Measurements from ENCODE around the gene ZFHX3. TPM values are rescaled to one million over a fixed set of nuclear protein-coding genes. Genes with fewer than 3 reads are reported as not detected.

Gene ZFHX3
- total and polyA plus RNA-seq, 2 donors (not counting 3 experiments of a cell fraction or from before 2014, with no cell fraction given), result 3.7 to 18.8 TPM

DNA sequence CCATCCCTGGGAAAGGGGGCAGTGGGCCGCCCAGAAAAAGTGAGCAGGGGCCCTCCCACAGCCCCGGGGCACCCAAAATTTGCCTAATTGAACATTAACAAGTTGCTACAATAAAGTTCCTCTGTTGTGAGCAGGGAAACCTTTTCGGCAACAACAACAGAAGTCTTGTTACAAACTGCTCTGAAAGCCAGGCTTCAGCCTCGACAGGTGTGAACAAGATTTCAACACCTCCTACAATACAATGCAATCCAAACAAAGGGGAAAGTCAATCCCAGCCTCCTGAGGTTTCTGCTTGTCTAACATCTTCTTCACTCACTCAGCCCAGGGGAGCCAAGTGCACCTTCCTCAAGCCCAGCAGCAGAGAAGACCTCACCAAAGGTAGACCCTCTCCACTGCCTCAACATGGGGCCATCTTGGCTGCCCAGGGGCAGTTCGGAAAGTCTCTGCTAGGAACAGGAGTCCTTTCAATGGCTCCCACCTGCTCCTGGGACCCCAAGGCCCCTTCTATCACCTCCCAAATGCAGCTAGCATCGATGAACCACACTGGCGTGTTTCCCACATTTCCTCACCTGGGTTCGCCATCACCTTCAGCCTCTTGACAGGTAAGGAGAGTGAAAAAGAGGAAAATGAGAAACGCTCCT is 19.1 kb downstream of the ZFHX3 start:
- H3K27ac ChIP-seq (ENCODE audit: insufficient read depth, low read depth, low read length), result no peak overlapping the region
- BruUV-seq (replicated peaks), result no TSS peak
- H3K36me3 ChIP-seq (ENCODE audit: control insufficient read depth in 2 of 2, extremely low read depth in 1 of 2, insufficient read depth in 2 of 2, low read length in 2 of 2), result no peaks in the 10 kb centered on the region
- no peak overlapping the region for H3K9ac ChIP-seq (replicated peaks; ENCODE audit: extremely low read depth, insufficient read depth, low read length)
- POLR2A ChIA-PET, result interaction anchor here (0.6 kb wide), 1 partner anchor 76 kb away, joined by 3 read pairs; no protein-coding TSS in a partner anchor
- dilution Hi-C loops (cut with MboI; ENCODE audit: extremely low pct_ligation_motif_present, low sequenced_read_pairs), result no loop called here
- H3K27me3 ChIP-seq (ENCODE audit: control insufficient read depth in 2 of 2, insufficient read depth in 2 of 2, low read length in 2 of 2), result no peaks in the 10 kb centered on the region
- H3K4me1 ChIP-seq (ENCODE audit: control insufficient read depth, extremely low read depth, insufficient read depth, low read length), result peaks cover 2% of the 10 kb centered on the region
- H3K9me1 ChIP-seq (replicated peaks; ENCODE audit: control insufficient read depth, extremely low read depth, insufficient read depth, low read length), result no peaks in the 10 kb centered on the region
- TF ChIP-seq, protein P1, sequence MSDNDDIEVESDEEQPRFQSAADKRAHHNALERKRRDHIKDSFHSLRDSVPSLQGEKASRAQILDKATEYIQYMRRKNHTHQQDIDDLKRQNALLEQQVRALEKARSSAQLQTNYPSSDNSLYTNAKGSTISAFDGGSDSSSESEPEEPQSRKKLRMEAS (IDR thresholded peaks at IDR 0.05; ENCODE audit: insufficient read depth, insufficient read length), result no peak
- TF ChIP-seq GATA2 (IDR thresholded peaks at IDR 0.05; ENCODE audit: insufficient read depth, insufficient read length, low read depth, low read length) (no peak), EZH2 (IDR thresholded peaks at IDR 0.05; ENCODE audit: borderline replicate concordance, low read depth, low read length, severe bottlenecking) (no peak), MYC (IDR thresholded peaks at IDR 0.05; ENCODE audit: low read depth, low read length) (no peak), POLR2A (IDR thresholded peaks at IDR 0.05; ENCODE audit: low read depth, low read length) (no peak), JUN (IDR thresholded peaks at IDR 0.05; ENCODE audit: borderline replicate concordance, insufficient read depth, insufficient read length, low read depth) (no peak), POLR2AphosphoS5 (IDR thresholded peaks at IDR 0.05; ENCODE audit: insufficient read depth, low read depth, low read length) (no peak), FOS (IDR thresholded peaks at IDR 0.05; ENCODE audit: borderline replicate concordance, insufficient read depth, low read length) (no peak)
- TF ChIP-seq, protein P2, sequence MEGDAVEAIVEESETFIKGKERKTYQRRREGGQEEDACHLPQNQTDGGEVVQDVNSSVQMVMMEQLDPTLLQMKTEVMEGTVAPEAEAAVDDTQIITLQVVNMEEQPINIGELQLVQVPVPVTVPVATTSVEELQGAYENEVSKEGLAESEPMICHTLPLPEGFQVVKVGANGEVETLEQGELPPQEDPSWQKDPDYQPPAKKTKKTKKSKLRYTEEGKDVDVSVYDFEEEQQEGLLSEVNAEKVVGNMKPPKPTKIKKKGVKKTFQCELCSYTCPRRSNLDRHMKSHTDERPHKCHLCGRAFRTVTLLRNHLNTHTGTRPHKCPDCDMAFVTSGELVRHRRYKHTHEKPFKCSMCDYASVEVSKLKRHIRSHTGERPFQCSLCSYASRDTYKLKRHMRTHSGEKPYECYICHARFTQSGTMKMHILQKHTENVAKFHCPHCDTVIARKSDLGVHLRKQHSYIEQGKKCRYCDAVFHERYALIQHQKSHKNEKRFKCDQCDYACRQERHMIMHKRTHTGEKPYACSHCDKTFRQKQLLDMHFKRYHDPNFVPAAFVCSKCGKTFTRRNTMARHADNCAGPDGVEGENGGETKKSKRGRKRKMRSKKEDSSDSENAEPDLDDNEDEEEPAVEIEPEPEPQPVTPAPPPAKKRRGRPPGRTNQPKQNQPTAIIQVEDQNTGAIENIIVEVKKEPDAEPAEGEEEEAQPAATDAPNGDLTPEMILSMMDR (IDR thresholded peaks at IDR 0.05; ENCODE audit: extremely low read depth in 1 of 2, insufficient read depth in 1 of 2, low read depth in 1 of 2, low read length in 2 of 2), result no peak
- H3K4me3 ChIP-seq (replicated peaks in 1 of 3; ENCODE audit: insufficient read depth in 1 of 3, low read depth in 1 of 3, low read length in 3 of 3), result no peak overlapping the region
- intact Hi-C loops (cut with micrococcal nuclease), result no loop called here
- H4K20me1 ChIP-seq (replicated peaks; ENCODE audit: control insufficient read depth, extremely low read depth, insufficient read depth, low read length), result no peaks in the 10 kb centered on the region
- no peaks in the 10 kb centered on the region for H3K9me3 ChIP-seq (replicated peaks; ENCODE audit: control insufficient read depth, insufficient read depth, low read length)
- CTCF ChIA-PET, result interaction anchor here (1.0 to 1.7 kb wide), 2 partner anchors 11 to 38 kb away, joined by 3 to 4 read pairs; no protein-coding TSS in a partner anchor
- no peak overlapping the region for H2AFZ ChIP-seq (ENCODE audit: low read depth, low read length)
- FAIRE-seq (no peak), DNase-seq (ENCODE audit: low read depth, low spot score) (no peak)
- H3K4me2 ChIP-seq (ENCODE audit: insufficient read depth, low read length), result no peak overlapping the region
- H3K79me2 ChIP-seq (ENCODE audit: control insufficient read depth, insufficient read depth, low read length), result peaks cover 39% of the 10 kb centered on the region

Data from endothelial cell of umbilical vein (primary cell).